Measurements from ENCODE around the gene KERA.
A peak's percentile ranks its signal among the peaks of the same experiment; 100 is the strongest.

DNA sequence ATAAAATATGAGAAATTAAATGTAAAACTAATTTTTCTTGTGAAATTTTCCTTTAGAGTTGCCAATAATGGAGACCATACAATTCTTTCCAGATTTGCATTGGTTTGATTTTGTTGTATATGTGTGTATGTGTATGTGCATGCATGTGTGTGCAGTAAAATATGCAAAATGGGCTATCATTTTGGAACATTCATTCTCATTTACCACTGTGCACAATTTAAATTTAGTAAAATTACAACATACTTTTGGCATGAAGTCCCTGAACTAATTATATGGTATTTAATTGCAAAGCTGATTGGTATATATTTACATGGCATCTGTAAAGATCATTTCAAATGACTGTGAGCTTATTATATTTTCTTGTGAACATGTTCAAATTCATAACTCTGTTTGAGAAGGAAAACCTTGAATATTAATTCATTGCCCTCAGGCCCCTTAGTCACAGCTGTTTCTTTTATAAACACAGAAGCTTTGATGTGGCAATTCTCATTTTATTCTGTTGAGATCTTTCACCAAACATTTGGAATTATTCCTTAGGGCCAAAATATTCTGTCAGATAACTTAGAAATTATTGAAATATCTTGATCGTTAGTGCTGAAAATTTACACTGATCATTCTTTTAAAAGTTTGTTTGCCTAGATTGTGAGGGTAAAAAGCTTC, 17.6 kb downstream of the KERA start:
- TF ChIP-seq POLR2AphosphoS5 (IDR thresholded peaks at IDR 0.05; ENCODE audit: borderline replicate concordance, low read depth, low read length) (peak; percentile 56; the same call in 1 of the 2 replicates), EZH2 (IDR thresholded peaks at IDR 0.05) (no peak)
